ENCODE results near the gene ATP7B. TPM values are rescaled to one million over a fixed set of nuclear protein-coding genes. Genes with fewer than 3 reads are reported as not detected.

Gene ATP7B
- total RNA-seq, 1 donor from 2014 or later, result 12.3 TPM

GRCh38 chr13:51934461-51935087 lies 76.7 kb downstream of the ATP7B start:
- Histone ChIP-seq H4K20me1 (ENCODE audit: insufficient read depth, low read length) (no peaks in the 10 kb centered on the region), H3K4me3 (ENCODE audit: insufficient read depth, low read depth, low read length) (no peak overlapping the region), H3K27ac (ENCODE audit: low read depth, low read length) (no peak overlapping the region), H3K9ac (ENCODE audit: low read length) (no peak overlapping the region), H2AFZ (ENCODE audit: low read depth, low read length) (no peak overlapping the region), H3K4me2 (ENCODE audit: low read length) (no peak overlapping the region), H3K36me3 (ENCODE audit: insufficient read depth, low read length) (no peaks in the 10 kb centered on the region), H3K9me3 (ENCODE audit: insufficient read depth, low read depth, low read length) (no peaks in the 10 kb centered on the region), H3K79me2 (ENCODE audit: insufficient read depth, low read length) (no peaks in the 10 kb centered on the region), H3K4me1 (ENCODE audit: insufficient read depth, low read length) (no peaks in the 10 kb centered on the region), H3K27me3 (ENCODE audit: insufficient read depth, low read length) (no peaks in the 10 kb centered on the region)
- no peak overlapping the region for H3K4me3 Mint-ChIP-seq (ENCODE audit: unreplicated experiment)
- TF ChIP-seq CTCF (IDR thresholded peaks at IDR 0.05; ENCODE audit: insufficient read depth, low read depth, low read length), result no peak
- no peak for TF ChIP-seq EZH2 (IDR thresholded peaks at IDR 0.05; ENCODE audit: insufficient read depth, low read length)
- peaks cover 2% of the 10 kb centered on the region for H3K27me3 Mint-ChIP-seq (ENCODE audit: low read depth, unreplicated experiment)
- no peaks in the 10 kb centered on the region for H3K9me3 Mint-ChIP-seq (ENCODE audit: unreplicated experiment)
- H3K36me3 Mint-ChIP-seq (ENCODE audit: low read depth, unreplicated experiment), result peaks cover 8% of the 10 kb centered on the region
- FAIRE-seq (no peak), DNase-seq (ENCODE audit: low read depth) (no peak)
- peaks cover 3% of the 10 kb centered on the region for H3K4me1 Mint-ChIP-seq (ENCODE audit: low read depth, unreplicated experiment)
- H3K27ac Mint-ChIP-seq (ENCODE audit: unreplicated experiment), result no peak overlapping the region

GRCh38 chr13:51933466-51934058 lies 77.7 kb downstream of the ATP7B start:
- Histone ChIP-seq H3K36me3 (ENCODE audit: insufficient read depth, low read length) (no peaks in the 10 kb centered on the region), H3K9me3 (ENCODE audit: insufficient read depth, low read depth, low read length) (no peaks in the 10 kb centered on the region), H3K9ac (ENCODE audit: low read length) (no peak overlapping the region), H3K4me1 (ENCODE audit: insufficient read depth, low read length) (no peaks in the 10 kb centered on the region), H3K79me2 (ENCODE audit: insufficient read depth, low read length) (no peaks in the 10 kb centered on the region), H3K27ac (ENCODE audit: low read depth, low read length) (no peak overlapping the region), H3K27me3 (ENCODE audit: insufficient read depth, low read length) (no peaks in the 10 kb centered on the region), H3K4me3 (ENCODE audit: insufficient read depth, low read depth, low read length) (no peak overlapping the region), H4K20me1 (ENCODE audit: insufficient read depth, low read length) (no peaks in the 10 kb centered on the region), H2AFZ (ENCODE audit: low read depth, low read length) (no peak overlapping the region), H3K4me2 (ENCODE audit: low read length) (no peak overlapping the region)
- no peak for DNase-seq (ENCODE audit: low read depth)
- Mint-ChIP-seq H3K9me3 (ENCODE audit: unreplicated experiment) (no peaks in the 10 kb centered on the region), H3K27me3 (ENCODE audit: low read depth, unreplicated experiment) (no peaks in the 10 kb centered on the region), H3K4me1 (ENCODE audit: low read depth, unreplicated experiment) (peaks cover 3% of the 10 kb centered on the region), H3K27ac (ENCODE audit: unreplicated experiment) (no peak overlapping the region), H3K36me3 (ENCODE audit: low read depth, unreplicated experiment) (peaks cover 6% of the 10 kb centered on the region), H3K4me3 (ENCODE audit: unreplicated experiment) (no peak overlapping the region)
- TF ChIP-seq CTCF (IDR thresholded peaks at IDR 0.05; ENCODE audit: insufficient read depth, low read depth, low read length), result no peak
- TF ChIP-seq EZH2 (IDR thresholded peaks at IDR 0.05; ENCODE audit: insufficient read depth, low read length), result no peak
- FAIRE-seq, result no peak

- no peaks in the 10 kb centered on the region for H3K4me1 ChIP-seq (ENCODE audit: insufficient read depth, low read length)
- no peak overlapping the region for H3K27ac ChIP-seq (ENCODE audit: low read depth, low read length)
- H3K27me3 Mint-ChIP-seq (ENCODE audit: low read depth, unreplicated experiment), result no peaks in the 10 kb centered on the region
- H3K36me3 Mint-ChIP-seq (ENCODE audit: low read depth, unreplicated experiment), result peaks cover 8% of the 10 kb centered on the region
- DNase-seq (ENCODE audit: low read depth) (no peak), FAIRE-seq (no peak)
- H3K9me3 Mint-ChIP-seq (ENCODE audit: unreplicated experiment), result no peaks in the 10 kb centered on the region
- no peak overlapping the region for H3K9ac ChIP-seq (ENCODE audit: low read length)
- TF ChIP-seq CTCF (IDR thresholded peaks at IDR 0.05; ENCODE audit: insufficient read depth, low read depth, low read length) (no peak), EZH2 (IDR thresholded peaks at IDR 0.05; ENCODE audit: insufficient read depth, low read length) (no peak)
- no peaks in the 10 kb centered on the region for H3K9me3 ChIP-seq (ENCODE audit: insufficient read depth, low read depth, low read length)
- H3K4me3 Mint-ChIP-seq (ENCODE audit: unreplicated experiment), result no peak overlapping the region
- no peak overlapping the region for H3K4me2 ChIP-seq (ENCODE audit: low read length)
- no peaks in the 10 kb centered on the region for H4K20me1 ChIP-seq (ENCODE audit: insufficient read depth, low read length)
- H3K4me1 Mint-ChIP-seq (ENCODE audit: low read depth, unreplicated experiment), result peaks cover 3% of the 10 kb centered on the region
- H3K4me3 ChIP-seq (ENCODE audit: insufficient read depth, low read depth, low read length), result no peak overlapping the region
- no peaks in the 10 kb centered on the region for H3K79me2 ChIP-seq (ENCODE audit: insufficient read depth, low read length)
- H3K27ac Mint-ChIP-seq (ENCODE audit: unreplicated experiment), result no peak overlapping the region
- no peak overlapping the region for H2AFZ ChIP-seq (ENCODE audit: low read depth, low read length)
- no peaks in the 10 kb centered on the region for H3K27me3 ChIP-seq (ENCODE audit: insufficient read depth, low read length)
- no peaks in the 10 kb centered on the region for H3K36me3 ChIP-seq (ENCODE audit: insufficient read depth, low read length)
Measured at GRCh38 chr13:51932231-51932630, 79.0 kb downstream of the ATP7B start.

All from astrocyte (in vitro differentiated cells and primary cell).